WERI-Rb-1 (cell line): ENCODE data around the gene ECEL1.

Experiments
- DNase-seq: peaks from one replicate; pipeline ENCODE4 v3.0.0-alpha.2; 2020
- H3K27ac ChIP-seq: fragments of 250-450 bp; sonication (Bioruptor Pico); 2 replicates; pipeline ENCODE4 v1.5.1; 2020; ENCODE audit warnings: mild to moderate bottlenecking, moderate library complexity
- H3K27me3 ChIP-seq: fragments of 250-450 bp; sonication (Bioruptor Pico); 2 replicates; pipeline ENCODE4 v1.5.1; 2021; ENCODE audit warnings: mild to moderate bottlenecking, low read depth, moderate library complexity; ENCODE audit not compliant: insufficient read depth, severe bottlenecking
- H3K36me3 ChIP-seq: fragments of 250-450 bp; sonication (Bioruptor Pico); 2 replicates; pipeline ENCODE4 v1.5.1; 2020; ENCODE audit warnings: mild to moderate bottlenecking, moderate library complexity
- H3K4me3 ChIP-seq: 2 replicates; pipeline ENCODE4 v1.5.1; 2011; ENCODE audit warnings: low read depth, mild to moderate bottlenecking, control low read depth, low read length
- H3K9me3 ChIP-seq: fragments of 250-450 bp; sonication (Bioruptor Pico); 2 replicates; pipeline ENCODE4 v1.5.1; 2021; ENCODE audit warnings: mild to moderate bottlenecking, moderate library complexity; ENCODE audit not compliant: severe bottlenecking
- CTCF ChIP-seq: IDR thresholded peaks from 2 replicates; pipeline ENCODE4 v1.5.1; 2011; ENCODE audit warnings: low read depth, mild to moderate bottlenecking, control low read depth, inconsistent platforms, low read length

ECEL1 gene

GRCh38 chr2:232493701-232494474, 6.3 kb upstream of the ECEL1 start:
- no peak for DNase-seq
- no peaks in the 10 kb centered on the region for H3K9me3 ChIP-seq
- H3K27ac ChIP-seq, result no peak overlapping the region
- H3K4me3 ChIP-seq, result no peak overlapping the region
- no peak for TF ChIP-seq CTCF
- H3K36me3 ChIP-seq, result no peaks in the 10 kb centered on the region
- H3K27me3 ChIP-seq, result no peaks in the 10 kb centered on the region

DNA sequence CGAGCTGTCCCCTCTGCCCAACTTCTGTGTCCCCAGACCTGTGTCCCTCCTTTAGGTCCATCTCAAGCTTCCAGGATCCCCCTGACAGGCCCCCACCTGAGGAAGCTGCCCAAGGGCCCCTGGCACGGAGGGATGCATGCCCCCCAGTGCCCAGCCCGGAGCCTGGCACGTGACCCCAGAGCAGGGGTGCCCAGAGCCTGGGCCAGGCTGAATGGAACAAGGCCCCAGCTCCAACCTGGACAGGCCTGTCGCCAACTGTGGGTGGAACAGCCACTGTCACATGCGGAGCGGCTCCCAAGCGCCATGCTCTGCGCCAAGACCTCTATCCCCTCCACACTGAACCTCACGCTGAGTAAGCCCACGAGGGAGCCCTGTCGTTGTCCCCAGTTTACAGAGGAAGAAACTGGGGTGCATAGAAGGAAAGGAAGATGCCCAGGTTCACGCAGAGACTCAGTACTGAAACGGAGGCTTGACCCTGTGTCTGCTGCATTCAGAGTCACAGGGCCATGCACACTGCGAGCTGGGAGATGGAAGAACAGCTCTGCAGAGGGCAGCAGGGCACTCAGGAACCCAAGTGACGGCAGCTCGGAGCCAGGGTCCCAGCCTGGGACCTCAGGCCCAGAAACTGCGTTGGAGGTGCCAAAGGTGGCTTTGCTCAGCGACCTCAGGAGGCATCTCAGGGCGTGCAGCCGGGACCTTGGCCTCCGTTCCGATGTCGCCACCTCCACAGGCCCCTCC, 5.5 kb upstream of the ECEL1 start:
- DNase-seq, result no peak
- no peaks in the 10 kb centered on the region for H3K36me3 ChIP-seq
- no peaks in the 10 kb centered on the region for H3K9me3 ChIP-seq
- H3K4me3 ChIP-seq, result no peak overlapping the region
- no peak for TF ChIP-seq CTCF
- no peak overlapping the region for H3K27ac ChIP-seq
- peaks cover 6% of the 10 kb centered on the region for H3K27me3 ChIP-seq

- no peaks in the 10 kb centered on the region for H3K9me3 ChIP-seq
- no peak overlapping the region for H3K4me3 ChIP-seq
- no peak for DNase-seq
- no peak for TF ChIP-seq CTCF
- no peak overlapping the region for H3K27ac ChIP-seq
- no peaks in the 10 kb centered on the region for H3K36me3 ChIP-seq
- H3K27me3 ChIP-seq, result peaks cover 10% of the 10 kb centered on the region
Measured at GRCh38 chr2:232492236-232492848, 4.7 kb upstream of the ECEL1 start.

DNA sequence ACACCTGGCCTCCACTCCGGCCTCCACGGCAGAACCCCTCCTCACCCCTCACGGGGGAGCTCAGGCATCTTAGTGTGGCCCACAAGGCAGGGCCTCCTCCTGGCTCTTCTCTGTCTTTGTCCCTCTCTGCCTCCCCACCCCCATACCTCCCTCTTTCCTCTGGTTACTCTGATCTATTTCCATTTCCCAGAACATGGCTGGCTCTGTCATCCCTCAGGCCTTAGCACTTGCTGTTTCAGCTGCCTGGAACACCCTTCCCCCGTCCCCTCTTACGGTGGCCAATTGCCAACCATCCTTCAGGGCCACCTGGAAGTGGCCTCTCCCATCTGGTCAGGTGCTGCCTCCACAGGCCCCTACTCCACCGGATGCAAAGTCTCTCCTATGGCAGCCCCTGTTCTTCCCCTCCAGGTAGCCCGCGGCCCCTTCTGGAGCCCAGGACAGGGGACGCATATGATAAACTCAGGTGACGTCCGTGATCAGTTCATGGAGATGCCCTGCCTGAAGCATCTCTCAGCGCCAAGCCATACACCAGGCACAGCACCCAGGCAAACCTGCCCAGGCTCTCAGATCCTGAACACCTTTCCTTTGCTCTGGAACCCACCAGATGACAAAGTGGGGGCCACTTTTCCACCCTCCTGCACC, 3.6 kb upstream of the ECEL1 start:
- no peak for DNase-seq
- Histone ChIP-seq H3K9me3 (no peaks in the 10 kb centered on the region), H3K27ac (no peak overlapping the region), H3K4me3 (no peak overlapping the region), H3K36me3 (no peaks in the 10 kb centered on the region), H3K27me3 (peaks cover 21% of the 10 kb centered on the region)
- TF ChIP-seq CTCF, result no peak

DNA sequence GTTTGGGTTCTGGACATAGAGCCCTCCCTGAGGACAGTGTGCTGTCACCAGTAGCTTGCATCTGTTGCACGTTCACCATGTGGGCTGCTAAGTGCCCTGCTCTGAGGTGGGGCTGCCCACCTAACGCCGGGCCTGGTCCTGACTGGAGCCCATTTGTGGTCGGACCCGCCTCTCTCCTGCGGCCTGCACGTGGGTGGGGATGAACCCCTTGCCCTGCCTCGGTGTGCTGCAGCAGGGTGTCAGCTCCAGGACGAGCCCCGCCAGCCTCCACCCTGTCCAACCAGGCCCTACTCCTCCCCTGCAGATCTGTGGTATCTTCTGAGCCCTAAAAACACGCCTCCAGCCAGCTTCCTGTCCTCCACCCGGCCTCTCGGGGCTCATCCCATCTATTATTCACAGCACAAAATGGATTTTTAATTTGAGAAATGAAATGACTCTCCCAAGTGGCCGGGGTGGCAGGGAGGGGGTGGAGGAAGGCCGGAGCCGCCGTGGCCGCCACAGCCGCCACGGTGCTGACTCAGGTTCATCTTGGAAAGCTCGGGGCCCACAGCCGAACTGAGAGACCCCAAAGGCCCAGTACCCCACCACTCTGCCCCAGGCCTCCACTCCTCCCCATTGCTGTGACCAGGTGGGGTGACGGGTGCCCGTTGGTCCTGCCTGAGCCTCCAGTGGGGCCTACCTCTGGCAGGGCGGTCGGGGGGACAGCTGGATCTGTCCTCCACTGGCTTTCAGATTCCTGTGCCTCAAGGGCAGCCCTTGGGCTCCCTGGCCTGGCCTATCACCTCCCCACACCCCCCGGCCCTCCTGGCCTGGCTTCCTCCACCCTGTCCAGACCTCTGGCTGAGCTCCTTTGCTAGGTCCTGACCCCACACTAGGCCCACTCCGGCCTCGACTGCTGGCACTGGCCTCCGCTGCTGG, 2.8 kb upstream of the ECEL1 start:
- H3K27ac ChIP-seq, result no peak overlapping the region
- no peak for TF ChIP-seq CTCF
- peaks cover 28% of the 10 kb centered on the region for H3K27me3 ChIP-seq
- no peak overlapping the region for H3K4me3 ChIP-seq
- H3K36me3 ChIP-seq, result no peaks in the 10 kb centered on the region
- no peak for DNase-seq
- no peaks in the 10 kb centered on the region for H3K9me3 ChIP-seq
